Right atrium auricular region (tissue), 2 donors: Measurements from ENCODE around the gene CDK19. TPM values are rescaled to one million over a fixed set of nuclear protein-coding genes. Genes with fewer than 3 reads are reported as not detected.

ENCODE experiments used
- DNase-seq: peaks from one replicate; pipeline ENCODE4 v3.0.0-alpha.2; 2019; ENCODE audit warnings: low spot score
- H3K27ac ChIP-seq, 2 donors: fragments of 200-600 bp; sonication (generic); 1 replicate in 1 of 2; 2 replicates in 1 of 2; pipeline ENCODE4 v1.5.1; 2016 to 2019
- H3K27me3 ChIP-seq, 2 donors: fragments of 200-600 bp; sonication (generic); one replicate each; pipeline versions ENCODE4 v1.5.1 to v1.6.0; 2017 to 2019
- H3K36me3 ChIP-seq: fragments of 200-600 bp; sonication (generic); one replicate; pipeline ENCODE4 v1.5.1; 2016
- H3K4me1 ChIP-seq, 2 donors: fragments of 200-600 bp; sonication (generic); one replicate each; pipeline versions ENCODE4 v1.5.1 to v1.6.0; 2017 to 2019
- H3K4me3 ChIP-seq, 2 donors: fragments of 200-600 bp; sonication (generic); 1 replicate in 1 of 2; 2 replicates in 1 of 2; pipeline ENCODE4 v1.5.1; 2017 to 2019; ENCODE audit warnings: mild to moderate bottlenecking in 1 of 2, moderate library complexity in 1 of 2
- H3K9me3 ChIP-seq, 2 donors: fragments of 200-600 bp; sonication (generic); one replicate each; pipeline ENCODE4 v1.5.1; 2019
- total RNA-seq, 2 donors: library from RNA; depleted of rRNA; stranded (reverse); fragments of >200 nt; gene quantifications; one replicate each; pipeline ENCODE4 v1.1.0, GENCODE V29; 2016
- TF ChIP-seq, protein P1 (sequence below), 2 donors: fragments of 200-600 bp; sonication (generic); IDR thresholded peaks; one replicate each; pipeline ENCODE4 v1.5.1; 2019; ENCODE audit warnings: antibody characterized with exemption in 2 of 2

The CDK19 gene
- total RNA-seq, 2 donors from 2014 or later, result 5.7 to 6.3 TPM

DNA sequence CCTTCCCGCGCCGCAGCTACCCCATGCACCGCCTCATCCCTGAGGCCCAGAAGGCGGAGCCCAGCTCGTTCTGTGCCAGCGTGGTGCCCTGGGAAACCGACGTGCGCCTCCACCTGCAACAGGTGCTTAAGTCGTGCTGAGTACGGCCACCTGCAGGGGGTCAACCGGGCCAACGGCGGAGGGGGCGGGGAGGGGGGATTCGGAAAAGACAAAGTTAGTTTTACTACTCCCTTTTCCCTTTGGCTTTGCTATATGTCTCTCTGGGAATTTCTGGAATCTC lies 168.9 kb downstream of the CDK19 start:
- no peaks in the 10 kb centered on the region for H3K27me3 ChIP-seq
- peaks cover 0 to 4% of the 10 kb centered on the region in 2 donors for H3K4me1 ChIP-seq
- no peak overlapping the region for H3K27ac ChIP-seq
- peaks cover 7% of the 10 kb centered on the region for H3K36me3 ChIP-seq
- no peaks in the 10 kb centered on the region for H3K9me3 ChIP-seq
- TF ChIP-seq, protein P1, sequence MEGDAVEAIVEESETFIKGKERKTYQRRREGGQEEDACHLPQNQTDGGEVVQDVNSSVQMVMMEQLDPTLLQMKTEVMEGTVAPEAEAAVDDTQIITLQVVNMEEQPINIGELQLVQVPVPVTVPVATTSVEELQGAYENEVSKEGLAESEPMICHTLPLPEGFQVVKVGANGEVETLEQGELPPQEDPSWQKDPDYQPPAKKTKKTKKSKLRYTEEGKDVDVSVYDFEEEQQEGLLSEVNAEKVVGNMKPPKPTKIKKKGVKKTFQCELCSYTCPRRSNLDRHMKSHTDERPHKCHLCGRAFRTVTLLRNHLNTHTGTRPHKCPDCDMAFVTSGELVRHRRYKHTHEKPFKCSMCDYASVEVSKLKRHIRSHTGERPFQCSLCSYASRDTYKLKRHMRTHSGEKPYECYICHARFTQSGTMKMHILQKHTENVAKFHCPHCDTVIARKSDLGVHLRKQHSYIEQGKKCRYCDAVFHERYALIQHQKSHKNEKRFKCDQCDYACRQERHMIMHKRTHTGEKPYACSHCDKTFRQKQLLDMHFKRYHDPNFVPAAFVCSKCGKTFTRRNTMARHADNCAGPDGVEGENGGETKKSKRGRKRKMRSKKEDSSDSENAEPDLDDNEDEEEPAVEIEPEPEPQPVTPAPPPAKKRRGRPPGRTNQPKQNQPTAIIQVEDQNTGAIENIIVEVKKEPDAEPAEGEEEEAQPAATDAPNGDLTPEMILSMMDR (IDR thresholded peaks at IDR 0.05), result no peak
- H3K4me3 ChIP-seq, result no peak overlapping the region
- DNase-seq, result no peak

DNA sequence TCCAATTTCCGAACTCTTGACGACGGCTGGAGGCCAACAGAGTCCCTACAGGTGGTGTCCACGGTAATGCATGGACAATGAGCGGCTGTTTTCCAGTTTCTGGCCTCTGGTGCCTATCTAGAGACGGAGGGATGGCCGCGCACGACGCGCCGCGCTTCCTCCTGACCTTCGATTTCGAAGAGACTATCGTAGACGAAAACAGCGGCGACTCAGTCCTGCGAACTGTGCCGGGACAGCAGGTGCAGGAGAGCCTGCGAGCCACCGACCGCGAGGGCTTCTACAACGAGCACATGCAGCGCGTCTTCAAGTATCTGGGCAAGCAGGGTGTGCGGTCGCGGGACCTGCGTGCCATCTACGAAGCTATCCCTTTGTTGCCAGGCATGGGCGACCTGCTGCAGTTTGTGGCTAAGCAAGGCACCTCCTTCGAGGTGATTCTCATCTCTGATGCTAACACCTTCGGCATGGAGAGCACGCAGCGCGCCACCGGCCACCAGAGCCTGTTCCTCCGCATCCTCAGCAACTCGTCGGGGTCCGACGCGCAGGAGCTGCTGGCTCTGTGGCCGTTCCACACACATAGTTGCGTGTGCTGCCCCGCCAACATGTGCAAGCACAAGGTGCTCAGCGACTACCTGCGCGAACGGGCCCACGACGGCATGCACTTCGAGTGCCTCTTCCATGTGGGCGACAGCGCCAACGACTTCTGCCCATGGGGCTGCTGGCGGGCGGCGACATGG lies 169.4 kb downstream of the CDK19 start:
- no peak for DNase-seq
- TF ChIP-seq, protein P1 (IDR thresholded peaks at IDR 0.05), result no peak
- no peaks in the 10 kb centered on the region for H3K27me3 ChIP-seq

DNA sequence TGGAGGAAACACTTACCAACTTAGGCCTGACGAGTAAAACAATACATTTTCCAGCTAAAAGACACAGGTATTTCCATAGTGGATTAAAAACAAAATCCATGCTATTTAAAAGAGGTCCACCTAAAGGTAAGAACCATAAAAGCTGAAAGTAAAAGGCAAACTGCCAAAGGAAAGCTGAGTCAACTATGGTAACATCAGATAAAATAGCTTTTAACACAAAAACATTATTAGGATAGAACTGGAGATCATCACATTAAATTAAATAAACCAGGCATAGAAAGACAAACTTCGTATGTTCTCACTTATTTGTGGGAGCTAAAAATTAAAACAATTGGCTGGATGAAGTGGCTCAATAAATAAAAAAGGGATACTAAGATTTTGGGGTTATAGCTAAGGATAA lies 172.1 kb downstream of the CDK19 start:
- no peak for DNase-seq
- TF ChIP-seq, protein P1 (IDR thresholded peaks at IDR 0.05), result no peak

More for the DNA sequence above, 169.4 kb downstream of the CDK19 start:
- no peaks in the 10 kb centered on the region for H3K9me3 ChIP-seq
- no peak overlapping the region for H3K27ac ChIP-seq
- no peak overlapping the region for H3K4me3 ChIP-seq
- H3K4me1 ChIP-seq, result peaks cover 0 to 4% of the 10 kb centered on the region in 2 donors
- peaks cover 7% of the 10 kb centered on the region for H3K36me3 ChIP-seq

DNA sequence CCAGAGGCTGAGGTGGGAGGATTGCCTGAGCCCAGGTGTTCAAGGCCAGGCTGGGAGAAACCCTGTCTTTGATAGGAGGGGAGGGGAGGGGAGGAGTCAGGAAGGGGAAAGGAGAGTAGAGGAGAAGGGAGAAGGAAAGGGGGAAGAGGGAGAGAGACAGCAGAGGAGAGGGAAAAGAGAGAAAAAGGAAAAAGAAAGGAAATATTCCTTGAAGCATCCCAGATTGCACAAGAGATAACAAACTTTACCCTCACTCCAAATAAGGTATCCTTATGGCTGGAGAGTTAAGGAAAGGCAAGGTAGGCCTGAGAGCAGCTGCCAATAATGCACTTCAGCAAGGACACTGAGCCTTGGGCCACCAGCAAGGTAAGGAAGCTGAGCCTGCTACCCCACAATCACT lies 172.6 kb downstream of the CDK19 start:
- Histone ChIP-seq H3K9me3 (no peaks in the 10 kb centered on the region), H3K27me3 (no peaks in the 10 kb centered on the region), H3K4me1 (no peaks in the 10 kb centered on the region), H3K4me3 (no peak overlapping the region), H3K36me3 (peaks cover 7% of the 10 kb centered on the region), H3K27ac (no peak overlapping the region)
- TF ChIP-seq, protein P1 (IDR thresholded peaks at IDR 0.05), result no peak
- no peak for DNase-seq

More for the DNA sequence above, 172.1 kb downstream of the CDK19 start:
- no peak overlapping the region for H3K27ac ChIP-seq
- H3K9me3 ChIP-seq, result no peaks in the 10 kb centered on the region
- no peaks in the 10 kb centered on the region for H3K27me3 ChIP-seq
- H3K4me3 ChIP-seq, result no peak overlapping the region
- H3K36me3 ChIP-seq, result peaks cover 7% of the 10 kb centered on the region
- no peaks in the 10 kb centered on the region for H3K4me1 ChIP-seq

DNA sequence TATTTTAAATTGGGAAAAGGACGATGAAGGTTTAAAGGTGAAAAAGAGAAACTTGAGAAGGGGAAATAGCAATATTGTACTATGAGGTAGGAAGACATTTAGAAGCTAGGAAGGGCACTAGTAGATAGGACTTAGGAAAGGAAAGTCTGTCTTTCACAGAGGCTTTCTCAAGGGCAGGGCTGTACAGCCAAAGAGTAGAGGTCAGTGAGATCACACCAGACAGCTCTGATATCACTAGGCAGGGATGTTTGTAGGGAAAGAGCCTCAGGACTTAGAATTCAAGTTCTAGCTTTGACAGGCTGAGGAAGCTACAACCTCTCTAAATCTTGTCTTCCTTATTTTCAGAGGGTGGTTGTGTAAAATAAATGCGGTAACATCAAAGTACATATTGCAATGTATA lies 178.5 kb downstream of the CDK19 start:
- TF ChIP-seq, protein P1 (IDR thresholded peaks at IDR 0.05), result no peak
- Histone ChIP-seq H3K27ac (no peak overlapping the region), H3K4me1 (no peaks in the 10 kb centered on the region), H3K36me3 (no peaks in the 10 kb centered on the region), H3K9me3 (no peaks in the 10 kb centered on the region), H3K4me3 (no peak overlapping the region), H3K27me3 (no peaks in the 10 kb centered on the region)
- no peak for DNase-seq

DNA sequence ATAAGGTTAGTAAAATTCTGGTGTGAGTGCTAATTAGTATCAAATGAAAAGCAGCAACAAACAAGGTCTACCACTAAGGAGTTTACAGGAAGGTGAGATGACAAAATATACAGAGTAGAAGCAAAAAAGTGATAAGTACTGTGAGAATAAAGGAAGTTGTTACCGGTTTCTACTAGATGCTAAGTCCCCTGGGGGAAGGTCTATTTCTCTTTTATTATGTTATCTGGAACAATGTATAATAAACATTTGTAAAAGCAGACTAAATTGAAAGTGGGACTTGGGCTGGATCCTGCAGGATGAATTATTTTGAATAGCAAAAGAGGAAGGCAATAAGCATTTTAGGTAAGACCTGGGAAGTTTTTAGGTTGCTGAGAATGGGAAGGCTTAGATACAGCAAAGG lies 180.2 kb downstream of the CDK19 start:
- no peak for DNase-seq
- Histone ChIP-seq H3K9me3 (no peaks in the 10 kb centered on the region), H3K36me3 (no peaks in the 10 kb centered on the region), H3K27me3 (no peaks in the 10 kb centered on the region), H3K4me1 (no peaks in the 10 kb centered on the region), H3K4me3 (no peak overlapping the region), H3K27ac (no peak overlapping the region)
- TF ChIP-seq, protein P1 (IDR thresholded peaks at IDR 0.05), result no peak
